ENCODE measurements around the gene NTRK3. TPM values are rescaled to one million over a fixed set of nuclear protein-coding genes. Genes with fewer than 3 reads are reported as not detected.

NTRK3 gene
- total RNA-seq, 1 experiment from 2014 or later = not detected

GRCh38 chr15:88225461-88225860, 31.1 kb downstream of the NTRK3 start:
- Mint-ChIP-seq H3K27ac (ENCODE audit: low read depth, unreplicated experiment) (no peak overlapping the region), H3K4me1 (ENCODE audit: insufficient read depth, unreplicated experiment) (no peaks in the 10 kb centered on the region), H3K27me3 (ENCODE audit: insufficient read depth, unreplicated experiment) (no peaks in the 10 kb centered on the region), H3K36me3 (ENCODE audit: insufficient read depth, unreplicated experiment) (no peaks in the 10 kb centered on the region), H3K9me3 (ENCODE audit: unreplicated experiment) (peaks cover 25% of the 10 kb centered on the region), H3K4me3 (ENCODE audit: unreplicated experiment) (no peak overlapping the region)
- intact Hi-C loops (cut with micrococcal nuclease) = no loop called here
- POLR2A ChIA-PET = no interaction called here
- no peak for DNase-seq (ENCODE audit: unreplicated experiment)
- BruUV-seq (replicated peaks) = no TSS peak
- CTCF ChIA-PET = no interaction called here
- TF ChIP-seq CTCF (IDR thresholded peaks at IDR 0.05; ENCODE audit: unreplicated experiment) = no peak

GRCh38 chr15:88223084-88223483, 33.5 kb downstream of the NTRK3 start:
- Mint-ChIP-seq H3K9me3 (ENCODE audit: unreplicated experiment) (peaks cover 4% of the 10 kb centered on the region), H3K27me3 (ENCODE audit: insufficient read depth, unreplicated experiment) (no peaks in the 10 kb centered on the region), H3K4me1 (ENCODE audit: insufficient read depth, unreplicated experiment) (no peaks in the 10 kb centered on the region), H3K36me3 (ENCODE audit: insufficient read depth, unreplicated experiment) (peaks cover 3% of the 10 kb centered on the region), H3K4me3 (ENCODE audit: unreplicated experiment) (no peak overlapping the region), H3K27ac (ENCODE audit: low read depth, unreplicated experiment) (no peak overlapping the region)
- no peak for TF ChIP-seq CTCF (IDR thresholded peaks at IDR 0.05; ENCODE audit: unreplicated experiment)
- DNase-seq (ENCODE audit: unreplicated experiment) = no peak
- ChIA-PET POLR2A (no interaction called here), CTCF (interaction anchor here (0.6 to 1.3 kb wide), 2 partner anchors 23 to 1191 kb away, joined by 3 to 4 read pairs; no protein-coding TSS in a partner anchor)
- intact Hi-C loops (cut with micrococcal nuclease) = no loop called here
- BruUV-seq (replicated peaks) = no TSS peak

GRCh38 chr15:88221836-88222235, 34.7 kb downstream of the NTRK3 start:
- peaks cover 5% of the 10 kb centered on the region for H3K36me3 Mint-ChIP-seq (ENCODE audit: insufficient read depth, unreplicated experiment)
- H3K27me3 Mint-ChIP-seq (ENCODE audit: insufficient read depth, unreplicated experiment) = no peaks in the 10 kb centered on the region
- BruUV-seq (replicated peaks) = no TSS peak
- no peak for TF ChIP-seq CTCF (IDR thresholded peaks at IDR 0.05; ENCODE audit: unreplicated experiment)
- intact Hi-C loops (cut with micrococcal nuclease) = no loop called here
- H3K4me3 Mint-ChIP-seq (ENCODE audit: unreplicated experiment) = no peak overlapping the region
- peaks cover 9% of the 10 kb centered on the region for H3K9me3 Mint-ChIP-seq (ENCODE audit: unreplicated experiment)
- ChIA-PET POLR2A (no interaction called here), CTCF (interaction anchor here (0.6 to 1.4 kb wide), 4 partner anchors 72 to 919 kb away, joined by 3 to 5 read pairs (median 3); no protein-coding TSS in a partner anchor)
- no peak for DNase-seq (ENCODE audit: unreplicated experiment)
- H3K27ac Mint-ChIP-seq (ENCODE audit: low read depth, unreplicated experiment) = no peak overlapping the region
- no peaks in the 10 kb centered on the region for H3K4me1 Mint-ChIP-seq (ENCODE audit: insufficient read depth, unreplicated experiment)

- Mint-ChIP-seq H3K4me3 (ENCODE audit: unreplicated experiment) (no peak overlapping the region), H3K4me1 (ENCODE audit: insufficient read depth, unreplicated experiment) (no peaks in the 10 kb centered on the region), H3K27me3 (ENCODE audit: insufficient read depth, unreplicated experiment) (no peaks in the 10 kb centered on the region), H3K27ac (ENCODE audit: low read depth, unreplicated experiment) (no peak overlapping the region), H3K9me3 (ENCODE audit: unreplicated experiment) (peaks cover 12% of the 10 kb centered on the region), H3K36me3 (ENCODE audit: insufficient read depth, unreplicated experiment) (peaks cover 5% of the 10 kb centered on the region)
- POLR2A ChIA-PET = no interaction called here
- BruUV-seq (replicated peaks) = no TSS peak
- intact Hi-C loops (cut with micrococcal nuclease) = no loop called here
- CTCF ChIA-PET = interaction anchor here (1.4 kb wide), 1 partner anchor 73 kb away, joined by 5 read pairs; no protein-coding TSS in a partner anchor
- no peak for DNase-seq (ENCODE audit: unreplicated experiment)
- TF ChIP-seq CTCF (IDR thresholded peaks at IDR 0.05; ENCODE audit: unreplicated experiment) = no peak
Measured at GRCh38 chr15:88220443-88221335, 35.9 kb downstream of the NTRK3 start.

All from MCF 10A (cell line).